H9 (cell line): ENCODE results near the gene RLN3. TPM values are rescaled to one million over a fixed set of nuclear protein-coding genes. Genes with fewer than 3 reads are reported as not detected.

ENCODE experiments used
- DNase-seq: peaks from one replicate; pipeline ENCODE4 v3.0.0-alpha.2; 2017
- H2AFZ ChIP-seq: one replicate; pipeline ENCODE4 v1.6.1; 2013; ENCODE audit warnings: mild to moderate bottlenecking, low read length, control low read depth, moderate library complexity
- H2AK5ac ChIP-seq: 2 replicates; pipeline ENCODE4 v1.6.1; 2013; ENCODE audit warnings: low read length, control low read depth, mixed read lengths; ENCODE audit not compliant: insufficient read length
- H2BK120ac ChIP-seq: one replicate; pipeline ENCODE4 v1.6.1; 2013; ENCODE audit warnings: low read depth, mild to moderate bottlenecking, low read length, control low read depth, inconsistent platforms; ENCODE audit not compliant: poor library complexity, severe bottlenecking
- H2BK12ac ChIP-seq: 2 replicates; pipeline ENCODE4 v1.6.1; 2013; ENCODE audit warnings: low read length, control low read depth, mixed read lengths, low read depth; ENCODE audit not compliant: insufficient read length
- H2BK15ac ChIP-seq: 2 replicates; pipeline ENCODE4 v1.6.1; 2013; ENCODE audit warnings: low read depth, low read length, control low read depth
- H2BK20ac ChIP-seq: one replicate; pipeline ENCODE4 v1.6.1; 2013; ENCODE audit warnings: low read depth, mild to moderate bottlenecking, low read length, control low read depth, inconsistent platforms; ENCODE audit not compliant: poor library complexity, severe bottlenecking
- H2BK5ac ChIP-seq: 2 replicates; pipeline ENCODE4 v1.6.1; 2013; ENCODE audit warnings: low read length, control low read depth, mixed read lengths; ENCODE audit not compliant: insufficient read length
- H3K14ac ChIP-seq: 2 replicates; pipeline ENCODE4 v1.6.1; 2013; ENCODE audit warnings: low read length, control low read depth; ENCODE audit not compliant: insufficient read depth
- H3K18ac ChIP-seq: 2 replicates; pipeline ENCODE4 v1.6.1; 2013; ENCODE audit warnings: low read depth, mild to moderate bottlenecking, mixed read lengths, low read length, control low read depth; ENCODE audit not compliant: insufficient read length
- H3K23ac ChIP-seq: 2 replicates; pipeline ENCODE4 v1.6.1; 2013; ENCODE audit warnings: low read length, control low read depth, mixed read lengths, low read depth; ENCODE audit not compliant: insufficient read length
- H3K23me2 ChIP-seq: 2 replicates; pipeline ENCODE4 v1.6.1; 2013; ENCODE audit warnings: low read depth, mild to moderate bottlenecking, mixed read lengths, low read length, control low read depth; ENCODE audit not compliant: insufficient read length, poor library complexity, severe bottlenecking
- H3K27ac ChIP-seq: 2 replicates; pipeline ENCODE4 v1.5.1; 2013; ENCODE audit warnings: low read length, control low read depth, mixed read lengths, low read depth; ENCODE audit not compliant: insufficient read length
- H3K27me3 ChIP-seq: 2 replicates; pipeline ENCODE4 v1.6.1; 2013; ENCODE audit warnings: low read length, control low read depth, inconsistent platforms; ENCODE audit not compliant: insufficient read depth
- H3K4ac ChIP-seq: 2 replicates; pipeline ENCODE4 v1.6.1; 2013; ENCODE audit warnings: low read depth, mild to moderate bottlenecking, control low read depth, inconsistent platforms, low read length, moderate library complexity
- H3K4me1 ChIP-seq: 2 replicates; pipeline ENCODE4 v1.6.1; 2013; ENCODE audit warnings: low read length, control low read depth, inconsistent platforms; ENCODE audit not compliant: insufficient read depth
- H3K4me2 ChIP-seq: 2 replicates; pipeline ENCODE4 v1.6.1; 2013; ENCODE audit warnings: low read length, control low read depth, mixed read lengths; ENCODE audit not compliant: insufficient read length, insufficient read depth
- H3K56ac ChIP-seq: 2 replicates; pipeline ENCODE4 v1.6.1; 2013; ENCODE audit warnings: low read depth, mild to moderate bottlenecking, mixed read lengths, low read length, control low read depth; ENCODE audit not compliant: insufficient read length
- H3K79me1 ChIP-seq: 2 replicates; pipeline ENCODE4 v1.6.1; 2013; ENCODE audit warnings: low read depth, mild to moderate bottlenecking, moderate library complexity, low read length, control low read depth, inconsistent platforms; ENCODE audit not compliant: insufficient read depth, poor library complexity, severe bottlenecking
- H3K79me2 ChIP-seq: 2 replicates; pipeline ENCODE4 v1.6.1; 2013; ENCODE audit warnings: low read length, control low read depth, inconsistent platforms; ENCODE audit not compliant: insufficient read depth
- H3K9ac ChIP-seq: 2 replicates; pipeline ENCODE4 v1.6.1; 2013; ENCODE audit warnings: low read length, control low read depth, mixed read lengths; ENCODE audit not compliant: insufficient read length; ENCODE audit errors: extremely low read depth
- H3K9me3 ChIP-seq: one replicate; pipeline ENCODE4 v1.6.1; 2013; ENCODE audit warnings: low read depth, low read length, inconsistent platforms; ENCODE audit not compliant: control insufficient read depth
- H3T11ph ChIP-seq: one replicate; pipeline ENCODE4 v1.6.1; 2013; ENCODE audit warnings: mild to moderate bottlenecking, low read length, control low read depth, inconsistent platforms
- H4K20me1 ChIP-seq: one replicate; pipeline ENCODE4 v1.6.1; 2013; ENCODE audit not compliant: control insufficient read depth, insufficient read length, insufficient read depth
- H4K5ac ChIP-seq: 2 replicates; pipeline ENCODE4 v1.6.1; 2013; ENCODE audit warnings: low read depth, mild to moderate bottlenecking, mixed read lengths, low read length, control low read depth; ENCODE audit not compliant: insufficient read length
- H4K8ac ChIP-seq: replicated peaks from 2 replicates; pipeline ENCODE4 v1.6.1; 2013; ENCODE audit warnings: low read length, control low read depth, mixed read lengths, low read depth; ENCODE audit not compliant: insufficient read length
- H4K91ac ChIP-seq: 2 replicates; pipeline ENCODE4 v1.6.1; 2013; ENCODE audit warnings: low read depth, mild to moderate bottlenecking, moderate library complexity, mixed read lengths, low read length, control low read depth; ENCODE audit not compliant: insufficient read length
- H3K27ac Mint-ChIP-seq, 3 experiments: 2 replicates in 2 of 3; 3 replicates in 1 of 3; pipeline ENCODE4 v1.8.0; 2020 to 2021; ENCODE audit warnings: mixed read lengths in 3 of 3, mild to moderate bottlenecking in 1 of 3, moderate library complexity in 1 of 3
- H3K27me3 Mint-ChIP-seq: 2 replicates; pipeline ENCODE4 v1.8.0; 2021; ENCODE audit warnings: low read depth, mild to moderate bottlenecking, moderate library complexity, mixed read lengths
- H3K36me3 Mint-ChIP-seq, 3 experiments: 2 replicates in 2 of 3; 3 replicates in 1 of 3; pipeline ENCODE4 v1.8.0; 2020 to 2021; ENCODE audit warnings: low read depth in 3 of 3, mixed read lengths in 3 of 3; ENCODE audit not compliant: insufficient read depth in 1 of 3
- H3K4me1 Mint-ChIP-seq, 2 experiments: 2 replicates each; pipeline ENCODE4 v1.8.0; 2020; ENCODE audit warnings: mixed read lengths in 2 of 2
- H3K4me3 Mint-ChIP-seq, 2 experiments: 2 replicates in 1 of 2; 3 replicates in 1 of 2; pipeline ENCODE4 v1.8.0; 2020 to 2021; ENCODE audit warnings: mild to moderate bottlenecking in 2 of 2, mixed read lengths in 2 of 2, moderate library complexity in 1 of 2
- H3K9me3 Mint-ChIP-seq, 2 experiments: 2 replicates in 1 of 2; 3 replicates in 1 of 2; pipeline ENCODE4 v1.8.0; 2020; ENCODE audit warnings: mild to moderate bottlenecking in 2 of 2, mixed read lengths in 2 of 2, moderate library complexity in 1 of 2
- WGBS: extraction: QIAGEN DNeasy Blood & Tissue Kit; methylation state at CpG from one replicate; pipeline ENCODE4 v1.1.7; 2013; ENCODE audit warnings: missing lambda C conversion rate, low lambda C conversion rate, mixed read lengths; ENCODE audit not compliant: insufficient read length; ENCODE audit errors: extremely low coverage; 5-methylcytosine and 5-hydroxymethylcytosine counted together
- total RNA-seq: library from RNA; stranded (reverse); gene quantifications from 2 replicates; pipeline ENCODE4 v1.2.1, GENCODE V29; 2021
- TF ChIP-seq, protein P1 (sequence below): fragments of 200-600 bp; sonication (generic); conservative IDR thresholded peaks from 3 replicates; pipeline ENCODE4 v1.8.0; 2021; ENCODE audit warnings: antibody characterized with exemption, mild to moderate bottlenecking

RLN3 gene
- total RNA-seq, 1 experiment from 2014 or later, result not detected

DNA sequence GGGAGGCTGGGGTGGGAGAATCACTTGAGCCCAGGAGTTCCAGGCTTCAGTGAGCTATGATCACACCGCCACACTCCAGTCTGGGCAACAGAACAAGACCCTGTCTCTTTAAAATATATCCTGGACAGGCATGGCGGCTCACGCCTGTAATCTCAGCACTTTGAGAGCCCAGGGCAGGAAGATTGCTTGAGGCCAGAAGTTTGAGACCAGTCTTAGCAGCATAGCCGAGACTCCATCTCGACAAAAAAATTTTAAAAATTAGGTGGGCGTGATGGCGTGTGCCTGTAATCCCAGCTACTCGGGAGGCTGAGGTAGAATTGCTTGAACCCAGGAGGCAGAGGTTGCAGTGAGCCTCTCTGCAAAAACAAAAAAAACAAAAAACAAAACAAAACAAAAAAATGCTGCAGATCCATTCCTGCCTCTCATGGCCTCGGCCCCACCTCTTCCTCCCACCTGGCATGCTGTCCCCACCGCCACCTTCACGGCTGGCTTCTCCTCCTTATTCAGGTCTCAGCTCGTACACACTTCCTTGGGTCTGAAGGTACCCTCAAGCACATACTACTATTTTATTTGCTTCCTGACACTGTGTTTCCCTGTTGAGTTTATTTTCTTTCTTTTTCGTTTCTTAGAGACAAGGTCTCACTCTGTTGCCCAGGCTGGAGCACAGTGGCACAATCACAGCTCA lies 27.1 kb upstream of the RLN3 start:
- H3K36me3 Mint-ChIP-seq, result peaks cover 6 to 22% (median 12%) of the 10 kb centered on the region in 3 experiments; a peak in 6 of 7 replicates
- TF ChIP-seq, protein P1, sequence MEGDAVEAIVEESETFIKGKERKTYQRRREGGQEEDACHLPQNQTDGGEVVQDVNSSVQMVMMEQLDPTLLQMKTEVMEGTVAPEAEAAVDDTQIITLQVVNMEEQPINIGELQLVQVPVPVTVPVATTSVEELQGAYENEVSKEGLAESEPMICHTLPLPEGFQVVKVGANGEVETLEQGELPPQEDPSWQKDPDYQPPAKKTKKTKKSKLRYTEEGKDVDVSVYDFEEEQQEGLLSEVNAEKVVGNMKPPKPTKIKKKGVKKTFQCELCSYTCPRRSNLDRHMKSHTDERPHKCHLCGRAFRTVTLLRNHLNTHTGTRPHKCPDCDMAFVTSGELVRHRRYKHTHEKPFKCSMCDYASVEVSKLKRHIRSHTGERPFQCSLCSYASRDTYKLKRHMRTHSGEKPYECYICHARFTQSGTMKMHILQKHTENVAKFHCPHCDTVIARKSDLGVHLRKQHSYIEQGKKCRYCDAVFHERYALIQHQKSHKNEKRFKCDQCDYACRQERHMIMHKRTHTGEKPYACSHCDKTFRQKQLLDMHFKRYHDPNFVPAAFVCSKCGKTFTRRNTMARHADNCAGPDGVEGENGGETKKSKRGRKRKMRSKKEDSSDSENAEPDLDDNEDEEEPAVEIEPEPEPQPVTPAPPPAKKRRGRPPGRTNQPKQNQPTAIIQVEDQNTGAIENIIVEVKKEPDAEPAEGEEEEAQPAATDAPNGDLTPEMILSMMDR, result no peak
- DNase-seq, result no peak
- no peak overlapping the region for H2BK15ac ChIP-seq
- no peak overlapping the region for H2AK5ac ChIP-seq
- no peaks in the 10 kb centered on the region for H3K27me3 Mint-ChIP-seq
- H4K91ac ChIP-seq, result no peak overlapping the region
- H3K79me2 ChIP-seq, result no peaks in the 10 kb centered on the region
- H2BK5ac ChIP-seq, result no peak overlapping the region
- WGBS, result no CpG with 5 or more reads among the region's 13 CpGs
- no peak overlapping the region for H4K8ac ChIP-seq
- no peak overlapping the region for H2BK12ac ChIP-seq
- no peaks in the 10 kb centered on the region for H3K4me1 ChIP-seq
- no peak overlapping the region for H2AFZ ChIP-seq
- no peak overlapping the region for H2BK20ac ChIP-seq
- no peak overlapping the region for H3T11ph ChIP-seq
- no peaks in the 10 kb centered on the region for H3K9me3 ChIP-seq
- no peak overlapping the region for H3K4me2 ChIP-seq
- H3K18ac ChIP-seq, result no peak overlapping the region
- no peak overlapping the region for H3K23ac ChIP-seq
- H3K23me2 ChIP-seq, result no peaks in the 10 kb centered on the region
- H4K5ac ChIP-seq, result no peak overlapping the region
- H3K79me1 ChIP-seq, result no peaks in the 10 kb centered on the region
- H3K27ac Mint-ChIP-seq, result peak overlapping the region in 1 of 3 experiments; percentile 75; a peak in 1 of 7 replicates
- no peak overlapping the region for H3K4me3 Mint-ChIP-seq
- H3K4me1 Mint-ChIP-seq, result peaks cover 11% of the 10 kb centered on the region in 2 experiments; a peak in 3 of 4 replicates
- H3K14ac ChIP-seq, result no peak overlapping the region
- no peaks in the 10 kb centered on the region for H4K20me1 ChIP-seq
- peaks cover 5 to 6% of the 10 kb centered on the region in 2 experiments; a peak in 2 of 5 replicates for H3K9me3 Mint-ChIP-seq
- no peak overlapping the region for H3K4ac ChIP-seq
- H2BK120ac ChIP-seq, result no peak overlapping the region
- H3K9ac ChIP-seq, result no peak overlapping the region
- no peak overlapping the region for H3K27ac ChIP-seq
- no peak overlapping the region for H3K56ac ChIP-seq
- H3K27me3 ChIP-seq, result no peaks in the 10 kb centered on the region
